HepG2 (cell line): ENCODE data around the gene TTBK2. TPM values are rescaled to one million over a fixed set of nuclear protein-coding genes. Genes with fewer than 3 reads are reported as not detected.

Source experiments
- ATAC-seq: fragments of 200-7000 bp; cut with Tn5 transposase; 3 replicates; pipeline ENCODE4 v1.9.1; 2020; ENCODE audit warnings: mild to moderate bottlenecking, moderate library complexity
- BruUV-seq: library from RNA; stranded (reverse); fragments of 400-500 nt; replicated peaks from 2 replicates; lab custom pipeline; 2021; lab: Mats Ljungman, UMichigan
- CTCF ChIA-PET: fragments of 300-600 bp; formaldehyde crosslinking; extraction: SDS; loops from one replicate; lab custom pipeline; 2021; ENCODE audit warnings: low total read pairs, inconsistent platforms, low intra/inter-chr PET ratio; lab: Yijun Ruan, JAX
- POLR2A ChIA-PET: fragments of 350-600 bp; sonication (Branson Sonifier 250); formaldehyde crosslinking; loops from one replicate; lab custom pipeline; 2020; ENCODE audit warnings: antibody characterized with exemption, inconsistent platforms; lab: Yijun Ruan, JAX
- DNase-seq: peaks from one replicate; pipeline ENCODE4 v3.0.0-alpha.2; 2015; ENCODE audit warnings: low spot score
- FAIRE-seq: peaks from 3 replicates; lab custom pipeline; 2011; peaks lifted over from hg19 to GRCh38; lab: Jason Lieb, UNC
- H2AFZ ChIP-seq: one replicate; pipeline ENCODE4 v1.6.1; 2011; ENCODE audit warnings: low read length, inconsistent platforms
- H3K27ac ChIP-seq: fragments of 300-600 bp; 3 replicates; pipeline ENCODE4 v1.8.0; 2011; ENCODE audit warnings: mixed run types, mild to moderate bottlenecking, mixed read lengths, low read length, inconsistent platforms; ENCODE audit not compliant: insufficient read depth; ENCODE audit errors: extremely low read length
- H3K27me3 ChIP-seq, 2 experiments: fragments of 200-600 bp in 1 of 2; 2 replicates in 1 of 2; 3 replicates in 1 of 2; pipeline versions ENCODE4 v1.6.0 to v1.8.0; 2011; ENCODE audit warnings: low read length in 2 of 2, mild to moderate bottlenecking in 2 of 2, moderate library complexity in 2 of 2, inconsistent platforms in 1 of 2; ENCODE audit not compliant: insufficient read depth in 2 of 2, control insufficient read depth in 1 of 2
- H3K36me3 ChIP-seq, 2 experiments: fragments of 200-600 bp in 1 of 2; replicated peaks in 1 of 2; 2 replicates in 1 of 2; 3 replicates in 1 of 2; pipeline versions ENCODE4 v1.5.1 to v1.8.0; 2011; ENCODE audit warnings: low read length in 2 of 2, inconsistent platforms in 1 of 2; ENCODE audit not compliant: insufficient read depth in 2 of 2, control insufficient read depth in 1 of 2
- H3K4me1 ChIP-seq: 2 replicates; pipeline ENCODE4 v1.5.1; 2012; ENCODE audit warnings: low read length, inconsistent platforms; ENCODE audit not compliant: insufficient read depth
- H3K4me2 ChIP-seq: 2 replicates; pipeline ENCODE4 v1.6.0; 2011; ENCODE audit warnings: low read depth, low read length, inconsistent platforms
- H3K4me3 ChIP-seq, 3 experiments: fragments of 200-600 bp in 1 of 3; sonication (generic), shearing (Covaris generic) in 1 of 3; replicated peaks in 1 of 3; 2 replicates each; pipeline ENCODE4 v1.5.1; 2011 to 2016; ENCODE audit warnings: low read length in 3 of 3, inconsistent platforms in 2 of 3, low read depth in 2 of 3, mild to moderate bottlenecking in 2 of 3, control low read depth in 1 of 3, mixed read lengths in 1 of 3; ENCODE audit not compliant: insufficient read depth in 1 of 3
- H3K79me2 ChIP-seq: one replicate; pipeline ENCODE4 v1.6.1; 2011; ENCODE audit warnings: low read length, inconsistent platforms; ENCODE audit not compliant: insufficient read depth
- H3K9ac ChIP-seq: 2 replicates; pipeline ENCODE4 v1.6.0; 2011; ENCODE audit warnings: mild to moderate bottlenecking, low read depth, low read length, inconsistent platforms; ENCODE audit not compliant: insufficient read depth
- H3K9me3 ChIP-seq: 2 replicates; pipeline ENCODE4 v1.5.1; 2012; ENCODE audit warnings: mild to moderate bottlenecking, low read length
- H4K20me1 ChIP-seq: 2 replicates; pipeline ENCODE4 v1.6.0; 2011; ENCODE audit warnings: inconsistent platforms, mild to moderate bottlenecking, low read length, moderate library complexity; ENCODE audit not compliant: insufficient read depth
- CENPT ChIP-seq: sonication (generic); formaldehyde crosslinking; IDR thresholded peaks from 2 replicates; pipeline ENCODE4 v1.8.0; 2022; ENCODE audit warnings: low read depth, mild to moderate bottlenecking, moderate library complexity, missing genetic modification reagents
- CREM ChIP-seq, 2 experiments: sonication (generic) in 1 of 2; formaldehyde crosslinking in 1 of 2; IDR thresholded peaks; 2 replicates each; pipeline versions ENCODE4 v1.4.0 to v1.6.1; 2016 to 2020; ENCODE audit warnings: antibody characterized with exemption in 1 of 2, mild to moderate bottlenecking in 1 of 2, missing genetic modification reagents in 1 of 2
- DMAP1 ChIP-seq: IDR thresholded peaks from 2 replicates; pipeline ENCODE4 v1.6.1; 2016
- GTF2F1 ChIP-seq: fragments of 150-350 bp; IDR thresholded peaks from 2 replicates; pipeline ENCODE4 v1.6.1; 2014; ENCODE audit warnings: low read length
- PAX8 ChIP-seq: sonication (generic); formaldehyde crosslinking; IDR thresholded peaks from 2 replicates; pipeline ENCODE4 v1.8.0; 2022; ENCODE audit warnings: mild to moderate bottlenecking, missing genetic modification reagents, borderline replicate concordance
- SALL2 ChIP-seq: sonication (generic); formaldehyde crosslinking; IDR thresholded peaks from 2 replicates; pipeline ENCODE4 v1.8.1; 2023; ENCODE audit warnings: mild to moderate bottlenecking, missing genetic modification reagents, inconsistent platforms
- SOX6 ChIP-seq, 2 experiments: fragments of 450-650 bp in 1 of 2; sonication (generic) in 1 of 2; formaldehyde crosslinking in 1 of 2; IDR thresholded peaks; 2 replicates each; pipeline versions ENCODE4 v1.4.0 to v1.6.1; 2017 to 2020; ENCODE audit warnings: antibody characterized with exemption in 1 of 2, mild to moderate bottlenecking in 1 of 2, missing genetic modification reagents in 1 of 2
- ZBTB42 ChIP-seq: sonication (generic); formaldehyde crosslinking; IDR thresholded peaks from 2 replicates; pipeline ENCODE4 v1.5.0; 2020; ENCODE audit warnings: mild to moderate bottlenecking, missing genetic modification reagents
- ZC3H13 ChIP-seq: sonication (generic); formaldehyde crosslinking; IDR thresholded peaks from 2 replicates; pipeline ENCODE4 v1.8.1; 2023; ENCODE audit warnings: mild to moderate bottlenecking, missing genetic modification reagents, moderate library complexity
- ZKSCAN1 ChIP-seq: fragments of 150-350 bp; IDR thresholded peaks from 2 replicates; pipeline ENCODE4 v1.6.1; 2014; ENCODE audit warnings: low read length
- ZNF20 ChIP-seq: sonication (generic); formaldehyde crosslinking; IDR thresholded peaks from 2 replicates; pipeline ENCODE4 v1.4.0; 2020; ENCODE audit warnings: mild to moderate bottlenecking, moderate library complexity, missing genetic modification reagents
- ZNF616 ChIP-seq: sonication (generic); formaldehyde crosslinking; IDR thresholded peaks from 2 replicates; pipeline ENCODE4 v1.5.0; 2020; ENCODE audit warnings: low read depth, mild to moderate bottlenecking, missing genetic modification reagents
- WGBS: methylation state at CpG from one replicate; pipeline ENCODE4 v1.1.6; 2017; ENCODE audit warnings: low lambda C conversion rate; 5-methylcytosine and 5-hydroxymethylcytosine counted together
- in situ Hi-C: cut with HindIII; loops from 2 replicates; pipeline ENCODE4 v1.10.0; 2017; ENCODE audit warnings: low pct_unique_long_range_greater_than_20kb; ENCODE audit not compliant: extremely low pct_ligation_motif_present
- intact Hi-C: fragments of 100-400 bp; cut with micrococcal nuclease; formaldehyde crosslinking; loops from one replicate; pipeline ENCODE4 v1.10.0; 2022; ENCODE audit not compliant: unreplicated experiment
- polyA plus RNA-seq, 8 experiments: library from polyadenylated mRNA; depleted of rRNA in 3 of 8; stranded (reverse) in 7 of 8; unstranded in 1 of 8; fragments of >200 nt; fragmentation: Illumina TruSeq in 4 of 8; extraction: Trizol in 4 of 8; gene quantifications; 2 replicates each; pipeline versions ENCODE4 v1.2.1 to v1.2.3, GENCODE V29; 2011 to 2016; ENCODE audit warnings: low read depth in 4 of 8, missing spikeins in 1 of 8, mixed read lengths in 1 of 8; ENCODE audit not compliant: insufficient read depth in 1 of 8
- total RNA-seq, 5 experiments: library from RNA; depleted of rRNA; stranded (reverse); fragments of >200 nt; fragmentation: Illumina TruSeq; extraction: Trizol; gene quantifications; 2 replicates each; pipeline ENCODE4 v1.2.3, GENCODE V29; 2016; ENCODE audit warnings: low read depth in 1 of 5

TTBK2 gene
- total and polyA plus RNA-seq, 2 of the 13 experiments (the other 11 are each of a cell fraction or from before 2014, with no cell fraction given): 5.1 to 7.4 TPM

DNA sequence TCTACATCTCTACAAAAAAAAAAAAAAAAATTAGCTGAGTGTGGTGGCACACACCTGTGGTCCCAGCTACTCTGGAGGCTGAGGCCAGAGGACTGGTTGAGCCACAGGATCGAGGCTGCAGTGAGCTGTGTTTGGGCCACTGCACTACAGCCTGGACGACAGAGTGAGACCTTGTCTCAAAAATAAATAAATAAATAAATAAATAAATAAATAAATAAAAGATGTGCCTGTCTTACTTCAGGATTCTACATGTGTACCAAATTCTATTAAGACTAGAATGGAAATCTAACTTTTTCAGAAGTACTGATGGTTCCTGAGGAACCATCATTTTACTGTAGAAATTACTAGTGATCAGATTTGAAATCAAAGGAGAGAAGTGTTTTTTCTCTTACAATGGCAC is 51.9 kb downstream of the TTBK2 start:
- in situ Hi-C loops: no loop called here
- FAIRE-seq (no peak), ATAC-seq (no peak), DNase-seq (no peak)
- ChIA-PET POLR2A (no interaction called here), CTCF (no interaction called here)
- no peaks in the 10 kb centered on the region for H3K27me3 ChIP-seq
- H3K79me2 ChIP-seq: no peaks in the 10 kb centered on the region
- no TSS peak for BruUV-seq
- H3K4me2 ChIP-seq: no peak overlapping the region
- no peak overlapping the region for H2AFZ ChIP-seq
- H3K27ac ChIP-seq: no peak overlapping the region
- intact Hi-C loops: no loop called here
- H3K9ac ChIP-seq: no peak overlapping the region
- no peaks in the 10 kb centered on the region for H3K4me1 ChIP-seq
- no peaks in the 10 kb centered on the region for H3K9me3 ChIP-seq
- WGBS: 92% methylated on average over 2 of the region's 2 CpGs
- H3K4me3 ChIP-seq: no peak overlapping the region
- H3K36me3 ChIP-seq: no peaks in the 10 kb centered on the region
- TF ChIP-seq CREM (IDR thresholded peaks at IDR 0.05) (no peak), CREM (CRISPR knock-in tag; IDR thresholded peaks at IDR 0.05) (no peak), ZNF20 (CRISPR knock-in tag) (no peak), ZBTB42 (CRISPR knock-in tag) (no peak), DMAP1 (CRISPR knock-in tag) (no peak), PAX8 (CRISPR knock-in tag) (no peak), CENPT (CRISPR knock-in tag) (no peak), SOX6 (IDR thresholded peaks at IDR 0.05) (no peak), SOX6 (CRISPR knock-in tag; IDR thresholded peaks at IDR 0.05) (no peak), ZC3H13 (CRISPR knock-in tag) (no peak), ZKSCAN1 (no peak)
- H4K20me1 ChIP-seq: no peaks in the 10 kb centered on the region

DNA sequence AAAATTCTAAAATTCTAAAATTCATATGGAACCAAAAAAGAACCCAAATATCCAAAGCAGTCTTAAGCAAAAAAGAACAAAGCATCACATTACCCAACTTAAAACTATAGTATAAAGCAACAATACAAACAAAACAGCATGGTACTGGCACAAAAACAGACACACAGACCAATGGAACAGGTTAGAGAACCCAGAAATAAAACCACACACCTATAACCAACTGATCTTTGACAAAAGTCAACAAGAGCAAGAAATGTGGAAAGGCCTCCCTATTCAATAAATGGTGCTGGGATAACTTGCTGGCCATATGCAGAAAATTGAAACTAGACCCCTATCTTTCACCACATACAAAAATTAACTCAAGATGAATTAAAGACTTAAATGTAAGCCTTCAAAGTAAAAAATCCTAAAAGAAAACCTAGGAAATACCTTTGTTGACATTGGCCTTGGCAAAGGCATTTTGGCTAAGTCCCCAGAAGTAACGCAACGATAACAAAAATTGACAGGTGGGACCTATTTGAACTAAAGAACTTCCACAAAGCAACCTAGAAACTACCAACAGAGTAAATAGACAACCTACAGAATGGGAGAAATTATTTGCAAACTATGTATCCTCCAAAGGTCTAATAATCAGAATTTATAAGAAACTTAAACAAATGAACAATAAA is 56.9 kb downstream of the TTBK2 start:
- no peak overlapping the region for H3K9ac ChIP-seq
- POLR2A ChIA-PET: no interaction called here
- no peak overlapping the region for H3K4me2 ChIP-seq
- H3K27me3 ChIP-seq: no peaks in the 10 kb centered on the region
- in situ Hi-C loops: no loop called here
- BruUV-seq: no TSS peak
- no peaks in the 10 kb centered on the region for H3K9me3 ChIP-seq
- H4K20me1 ChIP-seq: no peaks in the 10 kb centered on the region
- H3K79me2 ChIP-seq: no peaks in the 10 kb centered on the region
- no peak overlapping the region for H3K4me3 ChIP-seq
- WGBS: 99% methylated on average over 2 of the region's 2 CpGs
- TF ChIP-seq ZNF616: no peak
- TF ChIP-seq SALL2: no peak
- TF ChIP-seq GTF2F1: no peak
- TF ChIP-seq, all 625 proteins: peak for 0
- DNase-seq: no peak
- H2AFZ ChIP-seq: no peak overlapping the region
- H3K4me1 ChIP-seq: no peaks in the 10 kb centered on the region
- ATAC-seq: no peak
- H3K36me3 ChIP-seq: no peaks in the 10 kb centered on the region
- no peak overlapping the region for H3K27ac ChIP-seq
- intact Hi-C loops: no loop called here
- no peak for FAIRE-seq
- CTCF ChIA-PET: no interaction called here
